HG03095 (cell line): Measurements from ENCODE around the gene IMPDH2.
"Not testable (repeated sequence)": the region's sequence is repeated elsewhere in the genome, so short reads cannot be mapped to it uniquely, and the experiment has no call there.

Source experiments
- ATAC-seq: cut with Tn5 transposase; IDR thresholded peaks from one replicate; pipeline ENCODE4 v1.9.1; 2021; ENCODE audit warnings: moderate library complexity; ENCODE audit not compliant: unreplicated experiment

Gene IMPDH2

GRCh38 chr3:49021813-49022687 lies 7.1 kb downstream of the IMPDH2 start, which contains the start of gene NDUFAF3:
Gene NDUFAF3 (plus strand): TSS chr3:49022121. CDS start chr3:49022145, 24 bp downstream.
- peak; percentile 48 for ATAC-seq

GRCh38 chr3:49021213-49021812 lies 7.9 kb downstream of the IMPDH2 start:
- ATAC-seq = peak; percentile 38

GRCh38 chr3:49020330-49021212 lies 8.6 kb downstream of the IMPDH2 start:
- peak; percentile 0 for ATAC-seq

GRCh38 chr3:49019941-49020329 lies 9.3 kb downstream of the IMPDH2 start:
- no peak for ATAC-seq

- no peak for ATAC-seq
Observed at GRCh38 chr3:49018707-49019006, 10.5 kb downstream of the IMPDH2 start.

- peak; percentile 25 for ATAC-seq
Observed at GRCh38 chr3:49017971-49018706, 11.1 kb downstream of the IMPDH2 start, which contains the start of gene DALRD3. Gene DALRD3 (minus strand): TSS chr3:49018580. CDS start chr3:49018564, 16 bp downstream.

- ATAC-seq = no peak
Observed at GRCh38 chr3:49017229-49017970, 11.8 kb downstream of the IMPDH2 start.

- no peak for ATAC-seq
Observed at GRCh38 chr3:49016414-49017228, 12.6 kb downstream of the IMPDH2 start.

- no peak for ATAC-seq
Observed at GRCh38 chr3:49015765-49016164, 13.4 kb downstream of the IMPDH2 start.

- ATAC-seq = no peak
Observed at GRCh38 chr3:49015072-49015471, 14.1 kb downstream of the IMPDH2 start.

GRCh38 chr3:49013738-49014660 lies 15.2 kb downstream of the IMPDH2 start:
- no peak for ATAC-seq

- no peak for ATAC-seq
Observed at GRCh38 chr3:49013113-49013737, 16.0 kb downstream of the IMPDH2 start.

GRCh38 chr3:49012441-49013017 lies 16.7 kb downstream of the IMPDH2 start:
- ATAC-seq = no peak

GRCh38 chr3:49009396-49009795 lies 19.8 kb downstream of the IMPDH2 start:
- ATAC-seq = no peak

GRCh38 chr3:49008627-49009026 lies 20.6 kb downstream of the IMPDH2 start:
- not testable (repeated sequence) for ATAC-seq

GRCh38 chr3:49007771-49008528 lies 21.2 kb downstream of the IMPDH2 start:
- peak; percentile 39 for ATAC-seq
